Neural cell (in vitro differentiated cells): Measurements from ENCODE around the gene MED20.

Experiments
- EP300 ChIP-seq: fragments of 450-650 bp; conservative IDR thresholded peaks from 2 replicates; pipeline ENCODE4 v1.6.1; 2014; ENCODE audit warnings: antibody characterized with exemption, mild to moderate bottlenecking, moderate library complexity; ENCODE audit not compliant: poor library complexity, severe bottlenecking
- EZH2 ChIP-seq: fragments of 200-600, 300-800 bp; shearing (Covaris generic), sonication (generic); IDR thresholded peaks from 2 replicates; pipeline ENCODE4 v1.6.1; 2014; ENCODE audit warnings: antibody characterized with exemption, low read length, borderline replicate concordance, mild to moderate bottlenecking; ENCODE audit not compliant: insufficient read depth, poor library complexity, severe bottlenecking
- MXI1 ChIP-seq: fragments of 450-650 bp; conservative IDR thresholded peaks from 2 replicates; pipeline ENCODE4 v1.6.1; 2014; ENCODE audit warnings: antibody characterized with exemption, mild to moderate bottlenecking; ENCODE audit not compliant: poor library complexity, severe bottlenecking
- POLR2AphosphoS5 ChIP-seq: IDR thresholded peaks from 2 replicates; pipeline ENCODE4 v1.6.1; 2012
- RAD21 ChIP-seq: fragments of 450-650 bp; conservative IDR thresholded peaks from 2 replicates; pipeline ENCODE4 v1.6.1; 2014; ENCODE audit warnings: antibody characterized with exemption, mild to moderate bottlenecking, moderate library complexity
- SMC3 ChIP-seq: fragments of 450-650 bp; conservative IDR thresholded peaks from 2 replicates; pipeline ENCODE4 v1.6.1; 2014; ENCODE audit warnings: antibody characterized with exemption, mild to moderate bottlenecking, moderate library complexity; ENCODE audit not compliant: poor library complexity
- TAF1 ChIP-seq: IDR thresholded peaks from 2 replicates; pipeline ENCODE4 v1.6.1; 2012; ENCODE audit warnings: low read depth
- TF ChIP-seq, protein P1 (sequence below): fragments of 450-650 bp; IDR thresholded peaks from 2 replicates; pipeline ENCODE4 v1.5.1; 2014; ENCODE audit warnings: antibody characterized with exemption, mild to moderate bottlenecking, moderate library complexity; ENCODE audit not compliant: poor library complexity, severe bottlenecking

DNA sequence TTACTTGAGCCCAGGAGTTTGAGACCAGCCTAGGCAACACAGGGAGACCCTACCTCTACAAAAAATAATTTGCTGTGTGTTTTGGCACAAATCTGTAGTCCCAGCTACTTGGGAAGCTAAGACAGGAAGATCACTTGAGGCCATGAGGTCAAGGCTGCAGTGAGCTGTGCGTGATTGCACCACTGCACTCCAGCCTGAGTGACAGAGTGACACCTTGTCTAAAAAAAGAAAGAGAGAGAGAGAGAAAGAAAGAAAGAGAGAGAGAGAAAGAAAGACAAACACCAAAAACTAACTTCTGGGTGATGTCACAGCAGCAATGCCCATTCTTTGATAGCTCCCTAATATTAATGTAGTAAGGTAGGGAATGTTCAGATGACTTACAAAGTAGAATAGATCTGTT, 46.2 kb downstream of the MED20 start:
- TF ChIP-seq, protein P1, sequence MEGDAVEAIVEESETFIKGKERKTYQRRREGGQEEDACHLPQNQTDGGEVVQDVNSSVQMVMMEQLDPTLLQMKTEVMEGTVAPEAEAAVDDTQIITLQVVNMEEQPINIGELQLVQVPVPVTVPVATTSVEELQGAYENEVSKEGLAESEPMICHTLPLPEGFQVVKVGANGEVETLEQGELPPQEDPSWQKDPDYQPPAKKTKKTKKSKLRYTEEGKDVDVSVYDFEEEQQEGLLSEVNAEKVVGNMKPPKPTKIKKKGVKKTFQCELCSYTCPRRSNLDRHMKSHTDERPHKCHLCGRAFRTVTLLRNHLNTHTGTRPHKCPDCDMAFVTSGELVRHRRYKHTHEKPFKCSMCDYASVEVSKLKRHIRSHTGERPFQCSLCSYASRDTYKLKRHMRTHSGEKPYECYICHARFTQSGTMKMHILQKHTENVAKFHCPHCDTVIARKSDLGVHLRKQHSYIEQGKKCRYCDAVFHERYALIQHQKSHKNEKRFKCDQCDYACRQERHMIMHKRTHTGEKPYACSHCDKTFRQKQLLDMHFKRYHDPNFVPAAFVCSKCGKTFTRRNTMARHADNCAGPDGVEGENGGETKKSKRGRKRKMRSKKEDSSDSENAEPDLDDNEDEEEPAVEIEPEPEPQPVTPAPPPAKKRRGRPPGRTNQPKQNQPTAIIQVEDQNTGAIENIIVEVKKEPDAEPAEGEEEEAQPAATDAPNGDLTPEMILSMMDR = no peak
- TF ChIP-seq POLR2AphosphoS5 (no peak), EP300 (no peak), TAF1 (no peak), RAD21 (no peak), MXI1 (no peak), EZH2 (no peak), SMC3 (no peak)
